Astrocyte (in vitro differentiated cells and primary cell): ENCODE results near the gene STX1A.

Experiments
- EZH2 ChIP-seq: IDR thresholded peaks from 2 replicates; pipeline ENCODE4 v1.6.1; 2012; ENCODE audit warnings: mild to moderate bottlenecking, low read length, inconsistent platforms; ENCODE audit not compliant: insufficient read depth
- TF ChIP-seq, protein P1 (sequence below): IDR thresholded peaks from 2 replicates; pipeline ENCODE4 v1.5.1; 2011; ENCODE audit warnings: low read depth, mild to moderate bottlenecking, inconsistent platforms, low read length, moderate library complexity; ENCODE audit not compliant: insufficient read depth

DNA sequence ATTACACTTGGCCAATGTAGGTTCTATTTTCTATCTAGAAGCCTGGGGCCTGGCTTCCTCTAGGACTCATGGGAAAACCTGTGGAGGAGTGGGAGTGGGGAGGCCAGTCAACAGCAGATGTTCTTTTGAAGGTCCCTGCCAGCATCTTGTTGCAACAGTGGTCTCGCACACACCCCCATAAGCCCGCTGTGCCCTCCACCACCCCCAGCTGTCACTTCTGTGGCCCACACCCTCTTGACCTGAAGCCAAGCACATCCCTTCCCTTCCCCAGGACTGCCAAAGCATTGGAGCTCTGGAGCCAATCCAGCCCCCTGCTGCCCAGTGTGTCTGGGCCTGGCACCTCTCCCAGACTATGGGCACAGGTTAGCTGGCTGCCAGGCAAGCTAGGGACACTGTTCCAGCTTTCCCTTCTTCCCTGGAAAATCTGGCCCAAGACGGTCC is 1.9 kb upstream of the STX1A start:
- TF ChIP-seq, protein P1, sequence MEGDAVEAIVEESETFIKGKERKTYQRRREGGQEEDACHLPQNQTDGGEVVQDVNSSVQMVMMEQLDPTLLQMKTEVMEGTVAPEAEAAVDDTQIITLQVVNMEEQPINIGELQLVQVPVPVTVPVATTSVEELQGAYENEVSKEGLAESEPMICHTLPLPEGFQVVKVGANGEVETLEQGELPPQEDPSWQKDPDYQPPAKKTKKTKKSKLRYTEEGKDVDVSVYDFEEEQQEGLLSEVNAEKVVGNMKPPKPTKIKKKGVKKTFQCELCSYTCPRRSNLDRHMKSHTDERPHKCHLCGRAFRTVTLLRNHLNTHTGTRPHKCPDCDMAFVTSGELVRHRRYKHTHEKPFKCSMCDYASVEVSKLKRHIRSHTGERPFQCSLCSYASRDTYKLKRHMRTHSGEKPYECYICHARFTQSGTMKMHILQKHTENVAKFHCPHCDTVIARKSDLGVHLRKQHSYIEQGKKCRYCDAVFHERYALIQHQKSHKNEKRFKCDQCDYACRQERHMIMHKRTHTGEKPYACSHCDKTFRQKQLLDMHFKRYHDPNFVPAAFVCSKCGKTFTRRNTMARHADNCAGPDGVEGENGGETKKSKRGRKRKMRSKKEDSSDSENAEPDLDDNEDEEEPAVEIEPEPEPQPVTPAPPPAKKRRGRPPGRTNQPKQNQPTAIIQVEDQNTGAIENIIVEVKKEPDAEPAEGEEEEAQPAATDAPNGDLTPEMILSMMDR, result no peak
- no peak for TF ChIP-seq EZH2
